H7 (cell line): ENCODE data around the gene RPS26. TPM values are rescaled to one million over a fixed set of nuclear protein-coding genes. Genes with fewer than 3 reads are reported as not detected.
"Not testable (repeated sequence)": the region's sequence is repeated elsewhere in the genome, so short reads cannot be mapped to it uniquely, and the experiment has no call there.

Experiments
- DNase-seq: peaks from one replicate; pipeline ENCODE4 v3.0.0; 2012
- H3K27me3 ChIP-seq: 2 replicates; pipeline ENCODE4 v1.6.0; 2011; ENCODE audit warnings: mild to moderate bottlenecking, low read length; ENCODE audit not compliant: control insufficient read depth, insufficient read depth
- H3K36me3 ChIP-seq: replicated peaks from 2 replicates; pipeline ENCODE4 v1.5.1; 2011; ENCODE audit warnings: low read length; ENCODE audit not compliant: control insufficient read depth, insufficient read depth
- H3K4me3 ChIP-seq: 2 replicates; pipeline ENCODE4 v1.5.1; 2011; ENCODE audit warnings: low read depth, mild to moderate bottlenecking, control low read depth, low read length, moderate library complexity; ENCODE audit not compliant: insufficient read depth
- total RNA-seq: library from RNA; depleted of rRNA; stranded (reverse); fragments of >200 nt; shearing (Covaris generic); gene quantifications from 2 replicates; pipeline ENCODE4 v1.2.3, GENCODE V29; 2014

The RPS26 gene
- total RNA-seq, 1 experiment from 2014 or later, result 1,197 TPM

- no peak overlapping the region for H3K4me3 ChIP-seq
- peaks cover 15% of the 10 kb centered on the region for H3K36me3 ChIP-seq
- H3K27me3 ChIP-seq, result no peaks in the 10 kb centered on the region
- no peak for DNase-seq
Measured at GRCh38 chr12:56038022-56038655, 3.6 kb upstream of the RPS26 start.

- H3K36me3 ChIP-seq, result peaks cover 15% of the 10 kb centered on the region
- DNase-seq, result no peak
- no peaks in the 10 kb centered on the region for H3K27me3 ChIP-seq
- no peak overlapping the region for H3K4me3 ChIP-seq
Measured at GRCh38 chr12:56040151-56040550, 1.6 kb upstream of the RPS26 start.

- DNase-seq, result no peak
- peaks cover 14% of the 10 kb centered on the region for H3K36me3 ChIP-seq
- H3K27me3 ChIP-seq, result no peaks in the 10 kb centered on the region
- H3K4me3 ChIP-seq, result peak overlapping the region; percentile 19
Measured at GRCh38 chr12:56040963-56041551, 661 bp upstream of the RPS26 start.

GRCh38 chr12:56042430-56042813 is 704 bp downstream of the RPS26 start:
- H3K27me3 ChIP-seq, DNase-seq: not testable (repeated sequence)
- peaks cover 14% of the 10 kb centered on the region for H3K36me3 ChIP-seq
- peak overlapping the region; percentile 95 for H3K4me3 ChIP-seq

GRCh38 chr12:56042843-56043242 is 1.1 kb downstream of the RPS26 start:
- no peak for DNase-seq
- Histone ChIP-seq H3K27me3 (no peaks in the 10 kb centered on the region), H3K4me3 (peak overlapping the region; percentile 95)

GRCh38 chr12:56046027-56046780 is 4.5 kb downstream of the RPS26 start:
- no peak for DNase-seq
- no peaks in the 10 kb centered on the region for H3K27me3 ChIP-seq
- no peak overlapping the region for H3K4me3 ChIP-seq
- peaks cover 13% of the 10 kb centered on the region for H3K36me3 ChIP-seq

More at GRCh38 chr12:56042843-56043242, 1.1 kb downstream of the RPS26 start:
- peaks cover 13% of the 10 kb centered on the region for H3K36me3 ChIP-seq

GRCh38 chr12:56053407-56053893 is 11.7 kb downstream of the RPS26 start:
- no peaks in the 10 kb centered on the region for H3K36me3 ChIP-seq
- H3K27me3 ChIP-seq, result no peaks in the 10 kb centered on the region
- no peak for DNase-seq
- no peak overlapping the region for H3K4me3 ChIP-seq

GRCh38 chr12:56059964-56060363 is 18.2 kb downstream of the RPS26 start:
- DNase-seq, H3K36me3 ChIP-seq, H3K27me3 ChIP-seq, H3K4me3 ChIP-seq: not testable (repeated sequence)

- Histone ChIP-seq H3K27me3 (no peaks in the 10 kb centered on the region), H3K36me3 (no peaks in the 10 kb centered on the region), H3K4me3 (no peak overlapping the region)
- no peak for DNase-seq
Measured at GRCh38 chr12:56061982-56062381, 20.3 kb downstream of the RPS26 start.

GRCh38 chr12:56062996-56063395 is 21.3 kb downstream of the RPS26 start:
- no peak for DNase-seq
- Histone ChIP-seq H3K4me3 (no peak overlapping the region), H3K27me3 (no peaks in the 10 kb centered on the region), H3K36me3 (no peaks in the 10 kb centered on the region)

GRCh38 chr12:56071648-56072047 is 29.9 kb downstream of the RPS26 start:
- Histone ChIP-seq H3K36me3 (no peaks in the 10 kb centered on the region), H3K4me3 (no peak overlapping the region), H3K27me3 (no peaks in the 10 kb centered on the region)
- no peak for DNase-seq

- H3K4me3 ChIP-seq, result no peak overlapping the region
- no peak for DNase-seq
- H3K36me3 ChIP-seq, result no peaks in the 10 kb centered on the region
- H3K27me3 ChIP-seq, result no peaks in the 10 kb centered on the region
Measured at GRCh38 chr12:56074396-56074795, 32.7 kb downstream of the RPS26 start.

- DNase-seq, H3K27me3 ChIP-seq, H3K4me3 ChIP-seq, H3K36me3 ChIP-seq: not testable (repeated sequence)
Measured at GRCh38 chr12:56077966-56078365, 36.2 kb downstream of the RPS26 start.

- peaks cover 3% of the 10 kb centered on the region for H3K36me3 ChIP-seq
- no peak overlapping the region; the same call in 1 of the 2 replicates for H3K4me3 ChIP-seq
- no peak for DNase-seq
- H3K27me3 ChIP-seq, result no peaks in the 10 kb centered on the region
Measured at GRCh38 chr12:56078427-56078826, 36.7 kb downstream of the RPS26 start.
